Measurements from ENCODE around the gene EXOC3. TPM values are rescaled to one million over a fixed set of nuclear protein-coding genes. Genes with fewer than 3 reads are reported as not detected.
"Not testable (repeated sequence)": the region's sequence is repeated elsewhere in the genome, so short reads cannot be mapped to it uniquely, and the experiment has no call there.

The EXOC3 gene
- total RNA-seq, 1 experiment from 2014 or later, result 16.7 TPM

- DNase-seq (ENCODE audit: low spot score), result no peak
- in situ Hi-C loops (cut with HindIII; ENCODE audit: low sequenced_read_pairs), result no loop called here
Measured at GRCh38 chr5:478369-478981, 35.5 kb downstream of the EXOC3 start.

GRCh38 chr5:478982-479535 lies 36.1 kb downstream of the EXOC3 start:
- in situ Hi-C loops (cut with HindIII; ENCODE audit: low sequenced_read_pairs), result no loop called here
- DNase-seq (ENCODE audit: low spot score), result no peak

GRCh38 chr5:479566-480319 lies 36.8 kb downstream of the EXOC3 start:
- no peak for DNase-seq (ENCODE audit: low spot score)
- in situ Hi-C loops (cut with HindIII; ENCODE audit: low sequenced_read_pairs), result no loop called here

GRCh38 chr5:481347-481746 lies 38.4 kb downstream of the EXOC3 start:
- in situ Hi-C loops (cut with HindIII; ENCODE audit: low sequenced_read_pairs), result no loop called here
- no peak for DNase-seq (ENCODE audit: low spot score)

GRCh38 chr5:482021-482420 lies 39.0 kb downstream of the EXOC3 start:
- in situ Hi-C loops (cut with HindIII; ENCODE audit: low sequenced_read_pairs), result no loop called here
- no peak for DNase-seq (ENCODE audit: low spot score)

GRCh38 chr5:482506-482905 lies 39.5 kb downstream of the EXOC3 start:
- DNase-seq (ENCODE audit: low spot score), result no peak
- in situ Hi-C loops (cut with HindIII; ENCODE audit: low sequenced_read_pairs), result no loop called here

GRCh38 chr5:483011-483410 lies 40.0 kb downstream of the EXOC3 start:
- in situ Hi-C loops (cut with HindIII; ENCODE audit: low sequenced_read_pairs), result no loop called here
- no peak for DNase-seq (ENCODE audit: low spot score)

- DNase-seq (ENCODE audit: low spot score), result no peak
- in situ Hi-C loops (cut with HindIII; ENCODE audit: low sequenced_read_pairs), result no loop called here
Measured at GRCh38 chr5:483434-484140, 40.6 kb downstream of the EXOC3 start.

- in situ Hi-C loops (cut with HindIII; ENCODE audit: low sequenced_read_pairs), result no loop called here
- DNase-seq (ENCODE audit: low spot score), result no peak
Measured at GRCh38 chr5:484556-484955, 41.6 kb downstream of the EXOC3 start.

- DNase-seq (ENCODE audit: low spot score), result no peak
- in situ Hi-C loops (cut with HindIII; ENCODE audit: low sequenced_read_pairs), result no loop called here
Measured at GRCh38 chr5:485113-485945, 42.4 kb downstream of the EXOC3 start.

- in situ Hi-C loops (cut with HindIII; ENCODE audit: low sequenced_read_pairs), result no loop called here
- no peak for DNase-seq (ENCODE audit: low spot score)
Measured at GRCh38 chr5:485946-486491, 43.0 kb downstream of the EXOC3 start.

GRCh38 chr5:486597-486996 lies 43.6 kb downstream of the EXOC3 start:
- DNase-seq (ENCODE audit: low spot score); in situ Hi-C loops (cut with HindIII; ENCODE audit: low sequenced_read_pairs): not testable (repeated sequence)

GRCh38 chr5:488241-488640 lies 45.3 kb downstream of the EXOC3 start:
- in situ Hi-C loops (cut with HindIII; ENCODE audit: low sequenced_read_pairs), result no loop called here
- DNase-seq (ENCODE audit: low spot score), result no peak

GRCh38 chr5:488744-489688 lies 46.0 kb downstream of the EXOC3 start:
- in situ Hi-C loops (cut with HindIII; ENCODE audit: low sequenced_read_pairs), result no loop called here
- no peak for DNase-seq (ENCODE audit: low spot score)

- DNase-seq (ENCODE audit: low spot score), result no peak
- in situ Hi-C loops (cut with HindIII; ENCODE audit: low sequenced_read_pairs), result no loop called here
Measured at GRCh38 chr5:489689-490080, 46.7 kb downstream of the EXOC3 start.

GRCh38 chr5:490116-491106 lies 47.4 kb downstream of the EXOC3 start:
- DNase-seq (ENCODE audit: low spot score), result no peak
- in situ Hi-C loops (cut with HindIII; ENCODE audit: low sequenced_read_pairs), result no loop called here
